ENCODE results near the gene CEP112. TPM values are rescaled to one million over a fixed set of nuclear protein-coding genes. Genes with fewer than 3 reads are reported as not detected.

Gene CEP112
- total and polyA plus RNA-seq, 2 of the 4 experiments (the other 2 are of a cell fraction) = 2.5 to 5.6 TPM

GRCh38 chr17:65666876-65667321, 525.0 kb downstream of the CEP112 start:
- Histone ChIP-seq H3K56ac (ENCODE audit: extremely low read depth, insufficient read depth, low read length) (no peak overlapping the region), H3K18ac (ENCODE audit: low read depth, low read length) (no peak overlapping the region), H3K23ac (ENCODE audit: low read depth, low read length) (no peak overlapping the region), H2AK9ac (replicated peaks; ENCODE audit: low read depth, low read length, poor library complexity) (no peak overlapping the region), H3K4ac (ENCODE audit: low read depth, low read length) (no peak overlapping the region), H3K14ac (replicated peaks; ENCODE audit: low read depth, low read length) (no peak overlapping the region), H4K5ac (ENCODE audit: low read depth, low read length) (no peak overlapping the region), H2BK5ac (ENCODE audit: low read depth, low read length, poor library complexity, severe bottlenecking) (no peak overlapping the region), H2BK120ac (ENCODE audit: low read depth, low read length) (no peak overlapping the region), H4K20me1 (ENCODE audit: insufficient read depth, low read length) (no peaks in the 10 kb centered on the region), H4K8ac (ENCODE audit: low read depth in 2 of 2, low read length in 2 of 2) (no peak overlapping the region), H3K27me3 (ENCODE audit: control insufficient read depth, insufficient read depth, low read length) (no peaks in the 10 kb centered on the region), H3K9me3 (ENCODE audit: control insufficient read depth, insufficient read depth, low read length) (no peaks in the 10 kb centered on the region), H2BK15ac (ENCODE audit: low read depth, low read length) (no peak overlapping the region), H3K27ac (ENCODE audit: insufficient read depth, low read length) (no peak overlapping the region), H4K91ac (ENCODE audit: insufficient read depth, low read depth, low read length) (no peak overlapping the region), H3K9me1 (ENCODE audit: insufficient read depth, low read length) (no peaks in the 10 kb centered on the region), H2AFZ (replicated peaks; ENCODE audit: low read length, poor library complexity) (no peak overlapping the region), H3K9ac (ENCODE audit: low read depth, low read length) (no peak overlapping the region), H3K36me3 (ENCODE audit: control insufficient read depth, insufficient read depth, low read length) (no peaks in the 10 kb centered on the region), H2AK5ac (ENCODE audit: low read depth, low read length) (no peak overlapping the region), H3K79me1 (ENCODE audit: low read depth in 1 of 2, low read length in 2 of 2) (no peaks in the 10 kb centered on the region), H3K4me1 (ENCODE audit: control insufficient read depth, insufficient read depth, low read length) (peaks cover 3% of the 10 kb centered on the region; the same call in 1 of the 2 replicates), H3K4me3 (ENCODE audit: insufficient read depth, low read depth, low read length) (no peak overlapping the region), H3K4me2 (ENCODE audit: low read depth, low read length) (no peak overlapping the region), H2BK20ac (ENCODE audit: low read depth, low read length) (no peak overlapping the region)
- dilution Hi-C loops (cut with HindIII; ENCODE audit: low sequenced_read_pairs, unreplicated experiment) = no loop called here
- TF ChIP-seq ELK1 (IDR thresholded peaks at IDR 0.05; ENCODE audit: borderline replicate concordance, low read depth, low read length) (no peak), RFX5 (IDR thresholded peaks at IDR 0.05; ENCODE audit: low read depth, low read length) (no peak), CHD1 (IDR thresholded peaks at IDR 0.05; ENCODE audit: low read depth, low read length) (no peak), SMC3 (IDR thresholded peaks at IDR 0.05; ENCODE audit: low read depth, low read length) (no peak), RAD21 (IDR thresholded peaks at IDR 0.05; ENCODE audit: low read length) (no peak), USF2 (IDR thresholded peaks at IDR 0.05; ENCODE audit: low read depth, low read length) (no peak), MAFK (IDR thresholded peaks at IDR 0.05; ENCODE audit: low read depth, low read length) (no peak), FOS (IDR thresholded peaks at IDR 0.05; ENCODE audit: low read depth, low read length) (no peak), MXI1 (IDR thresholded peaks at IDR 0.05; ENCODE audit: borderline replicate concordance, low read depth, low read length) (no peak), CTCF (conservative IDR thresholded peaks at IDR 0.05; ENCODE audit: low read depth, low read length) (no peak), BHLHE40 (IDR thresholded peaks at IDR 0.05; ENCODE audit: low read depth, low read length) (no peak), MAZ (IDR thresholded peaks at IDR 0.05; ENCODE audit: borderline replicate concordance, low read depth, low read length) (no peak), RCOR1 (IDR thresholded peaks at IDR 0.05; ENCODE audit: insufficient replicate concordance, low read length) (no peak), POLR2A (IDR thresholded peaks at IDR 0.05; ENCODE audit: low read depth, low read length) (no peak), CEBPB (IDR thresholded peaks at IDR 0.05; ENCODE audit: low read depth, low read length) (no peak), NFE2L2 (IDR thresholded peaks at IDR 0.05; ENCODE audit: low read depth, low read length) (no peak)
- in situ Hi-C loops (cut with MboI; ENCODE audit: low sequenced_read_pairs) = no loop called here
- WGBS, 2 experiments (ENCODE audit: extremely low coverage in 2 of 2, insufficient read length in 1 of 2) = no CpG with 5 or more reads among the region's 1 CpG
- ATAC-seq (ENCODE audit: low read depth) (peak; percentile 54), DNase-seq (peak; percentile 15)
- intact Hi-C loops (cut with micrococcal nuclease) = no loop called here
- ChIA-PET POLR2A (ENCODE audit: unreplicated experiment) (no interaction called here), CTCF (no interaction called here)
- no TSS peak for BruUV-seq (replicated peaks)

All from IMR-90 (cell line).